Subcutaneous abdominal adipose tissue (tissue), 5 donors: ENCODE measurements around the gene FMNL2.

ENCODE experiments used
- H3K27ac ChIP-seq: one replicate; pipeline ENCODE4 v1.7.0; 2013; ENCODE audit warnings: low read depth, mild to moderate bottlenecking, inconsistent platforms, low read length, moderate library complexity
- H3K27me3 ChIP-seq, 5 donors: one replicate each; pipeline ENCODE4 v1.7.0; 2013; ENCODE audit warnings: low read length in 5 of 5, inconsistent platforms in 1 of 5; ENCODE audit not compliant: control insufficient read depth in 5 of 5, insufficient read depth in 4 of 5
- H3K36me3 ChIP-seq, 5 donors: one replicate each; pipeline ENCODE4 v1.7.0; 2013; ENCODE audit warnings: low read length in 5 of 5; ENCODE audit not compliant: control insufficient read depth in 5 of 5, insufficient read depth in 5 of 5
- H3K4me1 ChIP-seq, 5 donors: one replicate each; pipeline ENCODE4 v1.7.0; 2013; ENCODE audit warnings: low read length in 5 of 5, mild to moderate bottlenecking in 3 of 5, moderate library complexity in 1 of 5; ENCODE audit not compliant: control insufficient read depth in 5 of 5, insufficient read depth in 5 of 5
- H3K4me3 ChIP-seq, 5 donors: one replicate each; pipeline ENCODE4 v1.7.0; 2013; ENCODE audit warnings: low read length in 5 of 5, low read depth in 1 of 5
- H3K9ac ChIP-seq, 5 donors: one replicate each; pipeline ENCODE4 v1.7.0; 2013; ENCODE audit warnings: low read length in 5 of 5, mild to moderate bottlenecking in 4 of 5, moderate library complexity in 3 of 5
- H3K9me3 ChIP-seq, 5 donors: one replicate each; pipeline ENCODE4 v1.7.0; 2013; ENCODE audit warnings: low read length in 5 of 5; ENCODE audit not compliant: control insufficient read depth in 5 of 5
- donor health status: healthy.
- donor health status: healthy.
- donor health status: healthy.
- donor health status: healthy.
- donor health status: healthy.

FMNL2 gene

DNA sequence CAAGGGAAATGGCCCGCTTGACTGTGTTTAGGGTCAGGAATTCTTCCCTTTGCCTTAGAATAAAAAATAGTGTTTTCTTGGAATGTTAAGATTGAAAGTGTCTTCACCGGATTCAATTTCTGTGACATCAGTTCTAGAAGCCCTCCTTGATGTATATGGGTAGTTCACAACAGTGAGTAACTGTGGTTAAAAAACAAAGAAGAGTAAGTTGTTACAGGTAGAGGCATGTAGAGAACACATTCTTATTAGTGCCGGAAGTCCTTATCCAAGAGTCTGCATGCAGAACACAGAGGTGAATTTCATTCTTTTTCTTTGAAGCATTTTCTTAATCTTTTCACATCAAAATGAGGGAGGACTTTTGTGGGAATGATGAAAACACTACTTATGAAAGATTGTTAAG, 105.5 kb downstream of the FMNL2 start:
- Histone ChIP-seq H3K4me3 (no peak overlapping the region), H3K4me1 (peaks cover 0 to 41% (median 29%) of the 10 kb centered on the region in 5 donors), H3K9me3 (no peaks in the 10 kb centered on the region), H3K36me3 (no peaks in the 10 kb centered on the region), H3K27ac (no peak overlapping the region), H3K27me3 (no peaks in the 10 kb centered on the region), H3K9ac (no peak overlapping the region)

DNA sequence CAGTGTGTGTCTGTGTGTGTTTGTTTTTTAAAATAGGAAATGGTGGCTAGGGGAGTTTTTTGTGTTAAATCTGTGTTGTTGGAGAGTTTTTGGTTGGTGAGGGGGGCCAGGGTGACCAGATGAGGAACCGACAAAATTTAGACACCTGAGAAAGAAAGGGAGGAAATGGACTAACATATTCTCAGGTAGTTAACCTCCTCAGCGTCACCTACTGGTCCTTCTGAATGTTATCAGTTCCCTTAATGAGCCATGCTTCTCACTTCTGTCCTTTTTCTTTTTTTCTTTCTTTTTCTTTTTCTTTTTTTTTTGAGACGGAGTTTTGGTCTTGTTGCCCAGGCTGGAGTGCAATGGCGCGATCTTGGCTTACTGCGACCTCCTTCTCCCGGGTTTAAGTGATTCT, 107.0 kb downstream of the FMNL2 start:
- no peaks in the 10 kb centered on the region for H3K9me3 ChIP-seq
- H3K27me3 ChIP-seq = no peaks in the 10 kb centered on the region
- H3K36me3 ChIP-seq = no peaks in the 10 kb centered on the region
- H3K27ac ChIP-seq = no peak overlapping the region
- no peak overlapping the region for H3K9ac ChIP-seq
- peaks cover 0 to 48% (median 38%) of the 10 kb centered on the region in 5 donors for H3K4me1 ChIP-seq
- H3K4me3 ChIP-seq = no peak overlapping the region

DNA sequence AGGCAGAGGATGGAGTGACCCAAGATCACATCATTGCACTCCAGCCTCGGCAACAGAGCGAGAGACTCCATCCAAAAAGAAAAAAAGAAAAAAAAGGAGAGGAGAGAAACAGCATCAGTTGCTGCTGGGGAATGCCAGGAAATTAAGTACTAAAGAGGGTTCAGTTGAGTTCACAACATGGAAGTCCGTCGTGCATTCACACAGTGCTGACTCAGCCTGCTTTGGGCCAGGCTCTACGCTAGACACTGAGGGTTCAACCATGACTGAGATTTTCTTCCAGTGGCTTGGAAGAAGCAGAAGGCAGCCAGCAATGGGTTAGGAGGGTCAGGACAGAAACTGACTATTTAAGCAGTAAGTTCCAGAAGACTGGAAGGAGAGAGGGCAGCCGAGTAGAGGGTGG, 108.8 kb downstream of the FMNL2 start:
- Histone ChIP-seq H3K36me3 (no peaks in the 10 kb centered on the region), H3K4me3 (no peak overlapping the region), H3K27ac (peak overlapping the region; percentile 80), H3K4me1 (peaks cover 0 to 57% (median 40%) of the 10 kb centered on the region in 5 donors), H3K27me3 (no peaks in the 10 kb centered on the region), H3K9me3 (no peaks in the 10 kb centered on the region), H3K9ac (peak overlapping the region in 2 of 5 donors; percentile 21 to 23)

DNA sequence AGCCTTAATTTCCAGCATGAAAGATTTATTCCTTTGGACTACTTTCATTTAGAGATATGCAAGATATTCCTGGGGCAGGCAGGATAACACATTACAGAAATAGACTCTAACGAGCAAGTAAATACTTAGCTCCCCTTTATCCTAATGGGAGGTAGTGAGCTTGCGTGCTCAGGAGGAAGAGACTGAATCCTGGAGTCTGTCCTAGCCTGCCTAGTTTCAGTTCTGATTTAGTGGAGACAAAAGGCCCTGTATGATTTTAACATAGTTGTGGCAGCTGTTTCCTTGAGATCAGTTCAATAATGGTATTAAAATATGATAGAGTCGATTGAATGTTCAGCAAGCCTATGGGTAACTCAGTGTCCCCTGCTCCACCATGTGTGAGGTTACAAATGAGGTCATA, 109.5 kb downstream of the FMNL2 start:
- H3K9ac ChIP-seq = peak overlapping the region in 3 of 5 donors; percentile 21 to 51 (median 31)
- H3K9me3 ChIP-seq = no peaks in the 10 kb centered on the region
- H3K27ac ChIP-seq = peak overlapping the region; percentile 80
- H3K36me3 ChIP-seq = no peaks in the 10 kb centered on the region
- H3K4me3 ChIP-seq = peak overlapping the region in 1 of 5 donors; percentile 18
- H3K4me1 ChIP-seq = peaks cover 0 to 59% (median 46%) of the 10 kb centered on the region in 5 donors
- H3K27me3 ChIP-seq = no peaks in the 10 kb centered on the region

DNA sequence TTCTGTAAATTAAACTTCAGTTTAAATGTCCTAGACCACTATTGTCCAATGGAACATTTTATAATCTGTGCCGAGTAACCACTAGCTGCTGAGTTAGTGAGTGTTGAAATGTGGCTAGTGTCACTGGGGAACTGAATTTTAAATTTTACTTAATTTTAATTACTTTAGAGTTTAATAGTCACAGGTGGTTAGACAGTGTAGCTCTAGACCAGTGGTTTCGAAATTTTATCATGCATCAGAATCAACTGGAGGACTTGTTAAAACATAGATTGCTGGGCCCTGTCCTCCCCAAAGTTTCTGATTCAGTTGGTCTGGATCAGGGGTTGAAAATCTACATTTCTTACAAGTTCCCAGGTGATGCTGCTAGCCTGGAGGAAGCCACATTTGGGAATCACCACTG, 110.4 kb downstream of the FMNL2 start:
- Histone ChIP-seq H3K27ac (peak overlapping the region; percentile 80), H3K9ac (peak overlapping the region in 1 of 5 donors; percentile 21), H3K36me3 (no peaks in the 10 kb centered on the region), H3K9me3 (no peaks in the 10 kb centered on the region), H3K4me3 (no peak overlapping the region), H3K27me3 (no peaks in the 10 kb centered on the region), H3K4me1 (peaks cover 0 to 53% (median 49%) of the 10 kb centered on the region in 5 donors)

DNA sequence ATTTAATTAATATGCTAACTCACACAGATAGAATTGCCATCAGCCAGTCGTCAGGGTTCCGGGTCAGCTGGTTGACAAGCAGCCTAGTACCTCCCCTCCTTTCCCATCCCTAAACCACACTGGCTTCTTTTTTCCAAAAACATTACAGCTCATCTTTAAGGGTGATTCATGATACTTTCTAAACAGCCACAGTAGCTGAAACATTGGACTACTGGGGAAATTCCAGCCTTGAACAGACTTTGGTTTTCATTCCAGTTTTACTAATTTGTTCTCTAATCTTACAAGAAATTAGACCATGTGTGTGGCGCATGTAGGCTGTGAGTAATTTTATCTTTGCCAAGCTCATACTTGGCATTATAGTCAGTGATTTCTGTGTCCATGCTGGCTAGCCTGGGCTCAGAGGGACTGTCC, 110.8 kb downstream of the FMNL2 start:
- Histone ChIP-seq H3K36me3 (no peaks in the 10 kb centered on the region), H3K4me3 (no peak overlapping the region), H3K4me1 (peaks cover 0 to 52% (median 47%) of the 10 kb centered on the region in 5 donors), H3K9me3 (no peaks in the 10 kb centered on the region), H3K9ac (no peak overlapping the region), H3K27me3 (no peaks in the 10 kb centered on the region), H3K27ac (peak overlapping the region; percentile 80)

DNA sequence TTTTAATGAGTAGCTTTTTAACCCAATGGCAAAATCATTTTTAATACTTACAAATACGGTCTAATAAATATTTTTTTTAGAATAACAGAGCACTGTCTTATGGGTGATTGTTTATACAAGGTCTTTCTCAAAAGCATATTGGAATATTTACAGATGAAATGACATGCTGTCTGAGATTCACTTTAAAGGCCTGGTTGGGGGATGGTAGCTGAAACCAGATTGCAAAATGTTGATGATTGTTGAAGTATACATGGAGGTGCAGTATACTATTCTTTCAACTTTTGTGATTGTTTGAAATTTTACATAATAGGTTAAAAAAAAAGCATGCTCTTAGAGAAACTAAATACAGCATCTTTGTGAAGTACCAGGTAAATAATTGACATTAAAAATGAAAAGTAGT, 111.2 kb downstream of the FMNL2 start:
- H3K9ac ChIP-seq = peak overlapping the region in 1 of 5 donors; percentile 57
- H3K27ac ChIP-seq = peak overlapping the region; percentile 80
- peaks cover 0 to 52% (median 47%) of the 10 kb centered on the region in 5 donors for H3K4me1 ChIP-seq
- H3K9me3 ChIP-seq = no peaks in the 10 kb centered on the region
- H3K27me3 ChIP-seq = no peaks in the 10 kb centered on the region
- H3K4me3 ChIP-seq = no peak overlapping the region
- H3K36me3 ChIP-seq = no peaks in the 10 kb centered on the region

DNA sequence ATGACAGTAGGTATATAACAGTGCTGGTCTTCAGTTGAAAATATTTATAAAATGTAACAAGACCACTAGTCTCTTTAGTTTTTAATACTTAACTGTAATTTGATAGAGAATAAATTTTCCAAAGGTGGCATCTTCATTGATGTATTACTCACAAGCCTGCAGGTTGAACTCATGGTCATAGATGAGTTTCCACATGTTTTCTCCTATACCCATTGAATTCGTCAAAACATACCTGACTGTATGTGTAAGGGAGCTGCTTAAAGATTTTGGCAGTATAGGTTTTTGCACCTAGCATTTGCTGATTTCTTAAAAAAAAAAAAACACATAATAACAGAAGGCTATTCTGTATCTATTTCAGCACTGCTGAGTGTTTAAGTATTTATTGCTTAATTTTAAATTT, 112.9 kb downstream of the FMNL2 start:
- H3K9ac ChIP-seq = no peak overlapping the region
- H3K9me3 ChIP-seq = no peaks in the 10 kb centered on the region
- no peak overlapping the region for H3K4me3 ChIP-seq
- no peaks in the 10 kb centered on the region for H3K36me3 ChIP-seq
- peaks cover 0 to 62% (median 59%) of the 10 kb centered on the region in 5 donors for H3K4me1 ChIP-seq
- peak overlapping the region; percentile 80 for H3K27ac ChIP-seq
- no peaks in the 10 kb centered on the region for H3K27me3 ChIP-seq

DNA sequence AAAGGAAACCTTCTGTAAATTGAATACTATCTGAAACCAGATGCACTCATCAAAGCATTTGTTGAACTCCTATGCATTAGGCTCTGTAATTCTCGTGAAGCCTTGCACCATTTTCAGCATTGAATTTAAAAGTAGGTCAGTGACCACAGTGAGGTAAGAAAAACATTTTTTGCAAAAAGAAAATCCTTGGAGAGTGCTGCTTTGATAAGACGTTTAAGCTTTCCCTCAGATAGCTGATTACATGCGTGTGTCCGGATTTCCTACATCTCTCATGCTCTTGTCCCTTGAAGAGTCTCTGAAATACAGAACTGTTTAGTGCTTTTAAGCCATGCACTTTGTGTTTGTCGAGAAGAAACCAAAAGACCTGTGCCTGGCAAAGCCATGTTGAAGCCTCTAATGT, 113.6 kb downstream of the FMNL2 start:
- Histone ChIP-seq H3K4me1 (peaks cover 0 to 64% (median 62%) of the 10 kb centered on the region in 5 donors), H3K9ac (no peak overlapping the region), H3K27me3 (no peaks in the 10 kb centered on the region), H3K36me3 (no peaks in the 10 kb centered on the region), H3K9me3 (no peaks in the 10 kb centered on the region), H3K27ac (peak overlapping the region; percentile 80), H3K4me3 (no peak overlapping the region)

DNA sequence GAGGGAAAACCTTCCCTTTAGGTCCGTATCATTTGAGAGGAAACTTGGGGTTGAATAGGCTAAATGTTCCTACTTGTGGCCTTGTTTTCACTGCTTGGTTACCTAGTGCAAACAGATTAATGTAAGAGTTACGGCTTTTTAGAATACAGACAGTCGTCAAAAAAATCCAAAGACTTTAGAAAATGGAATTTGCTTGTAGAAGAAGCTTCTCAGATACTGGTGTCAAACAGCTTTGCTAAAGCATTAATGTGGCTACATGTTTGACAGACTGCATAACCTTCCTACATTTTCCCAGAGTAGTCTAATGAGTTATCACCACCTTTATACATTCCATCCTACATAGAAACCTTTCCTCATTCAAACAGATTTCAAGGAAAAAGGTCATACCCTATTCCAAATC, 114.6 kb downstream of the FMNL2 start:
- peaks cover 0 to 58% (median 53%) of the 10 kb centered on the region in 5 donors for H3K4me1 ChIP-seq

DNA sequence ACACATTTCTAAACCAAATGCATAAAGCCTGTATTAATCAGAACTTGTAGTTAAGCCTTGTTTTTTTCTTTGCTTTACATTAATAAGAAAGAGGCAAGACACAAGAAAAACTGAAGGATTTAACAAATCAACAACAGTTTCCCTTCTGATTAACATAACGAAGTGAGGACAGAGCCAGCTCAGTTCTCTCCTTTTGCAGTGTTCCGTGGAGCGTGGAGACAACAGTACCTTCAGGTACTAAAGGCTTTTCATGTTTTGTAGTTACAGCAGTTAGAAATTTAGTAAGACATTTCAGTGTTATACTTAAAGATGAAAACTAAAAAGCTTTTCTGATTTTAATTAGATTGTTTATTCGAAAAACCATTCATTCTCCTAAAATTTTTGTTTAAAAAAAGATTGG, 115.2 kb downstream of the FMNL2 start:
- Histone ChIP-seq H3K9me3 (no peaks in the 10 kb centered on the region), H3K4me1 (peaks cover 0 to 56% (median 47%) of the 10 kb centered on the region in 5 donors), H3K9ac (no peak overlapping the region), H3K27me3 (no peaks in the 10 kb centered on the region), H3K36me3 (no peaks in the 10 kb centered on the region), H3K27ac (no peak overlapping the region), H3K4me3 (no peak overlapping the region)

More for the DNA sequence above, 114.6 kb downstream of the FMNL2 start:
- H3K4me3 ChIP-seq = no peak overlapping the region
- peak overlapping the region; percentile 80 for H3K27ac ChIP-seq
- no peaks in the 10 kb centered on the region for H3K27me3 ChIP-seq
- H3K9me3 ChIP-seq = no peaks in the 10 kb centered on the region
- H3K9ac ChIP-seq = no peak overlapping the region
- no peaks in the 10 kb centered on the region for H3K36me3 ChIP-seq
